ENCODE measurements around the gene POLR2J.
A peak's percentile ranks its signal among the peaks of the same experiment; 100 is the strongest.
"Not testable (repeated sequence)": the region's sequence is repeated elsewhere in the genome, so short reads cannot be mapped to it uniquely, and the experiment has no call there.

Gene POLR2J

DNA sequence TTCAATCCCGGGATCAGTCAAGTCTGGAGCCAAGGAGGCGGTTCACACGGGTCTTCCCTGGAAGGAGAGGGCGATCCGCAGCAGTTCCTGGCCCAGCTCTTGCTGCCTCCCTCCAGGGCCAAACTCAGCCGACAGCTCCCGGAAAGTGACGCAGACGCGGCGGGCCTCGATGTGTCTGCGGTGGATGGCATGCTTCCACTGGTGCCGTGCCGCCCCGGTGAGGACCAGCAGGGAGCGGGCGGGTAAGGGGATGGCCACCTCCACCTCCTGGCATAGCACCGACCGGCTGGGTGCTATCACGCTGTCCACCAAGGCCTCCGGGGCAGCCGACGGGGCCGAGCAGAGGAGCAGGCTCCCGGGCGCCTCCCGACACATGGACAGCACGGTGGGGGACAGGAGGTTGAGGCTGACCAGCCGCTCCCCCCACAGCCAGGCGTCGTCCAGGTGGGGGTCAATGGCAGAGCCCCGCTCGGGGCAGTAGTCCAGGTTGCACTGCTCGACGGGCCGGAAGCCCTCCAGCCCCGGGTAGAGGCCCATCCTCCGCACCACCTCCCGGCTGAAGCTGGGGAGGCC is 21.3 kb downstream of the POLR2J start:
- Mint-ChIP-seq H3K4me3 (no peak overlapping the region), H3K27ac (no peak overlapping the region), H3K36me3 (peaks cover 27% of the 10 kb centered on the region), H3K4me1 (peaks cover 28% of the 10 kb centered on the region), H3K9me3 (no peaks in the 10 kb centered on the region), H3K27me3 (no peaks in the 10 kb centered on the region)
- no peak for ATAC-seq

DNA sequence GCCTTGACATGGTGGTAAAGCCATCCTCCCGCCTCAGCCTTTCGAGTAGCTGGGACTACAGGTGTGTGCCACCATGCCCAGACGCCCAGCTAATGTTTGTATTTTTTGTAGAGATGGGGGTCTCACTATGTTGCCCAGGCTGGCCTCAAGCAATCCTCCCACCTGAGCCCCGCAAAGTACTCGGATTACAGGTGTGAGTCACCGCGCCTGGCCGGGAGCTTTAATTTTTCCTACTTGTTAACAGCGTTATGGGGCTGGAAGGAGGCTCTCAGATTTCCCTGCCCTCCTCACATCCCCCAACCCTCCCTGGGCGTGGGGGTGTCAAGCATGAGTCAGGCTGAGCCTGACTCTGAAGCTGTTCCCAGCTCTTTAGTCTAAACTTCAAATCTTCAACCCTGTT is 22.4 kb downstream of the POLR2J start:
- H3K27ac Mint-ChIP-seq: no peak overlapping the region
- H3K27me3 Mint-ChIP-seq: no peaks in the 10 kb centered on the region
- H3K4me3 Mint-ChIP-seq: no peak overlapping the region
- H3K36me3 Mint-ChIP-seq: peaks cover 27% of the 10 kb centered on the region
- peaks cover 20% of the 10 kb centered on the region for H3K4me1 Mint-ChIP-seq
- H3K9me3 Mint-ChIP-seq: no peaks in the 10 kb centered on the region
- no peak for ATAC-seq

DNA sequence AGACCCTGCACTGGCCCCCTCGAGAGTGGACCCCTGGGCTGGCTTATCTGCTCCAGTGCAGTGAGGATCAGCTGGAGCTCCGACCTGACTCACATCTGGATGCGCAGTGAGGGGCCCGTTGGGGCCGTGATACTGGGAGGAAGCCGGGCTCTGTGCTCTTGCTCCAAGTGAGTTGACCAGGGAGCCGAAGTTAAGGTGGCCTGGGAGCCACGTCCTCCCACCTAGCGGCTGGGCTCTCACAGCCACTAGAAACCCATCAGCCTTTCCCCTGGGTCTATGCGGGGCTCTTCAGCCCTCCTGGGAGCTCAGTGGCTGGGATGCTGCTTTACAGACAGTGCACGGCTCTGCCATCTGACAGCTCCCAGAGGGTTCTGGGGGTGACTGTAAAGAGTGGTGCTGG is 23.1 kb downstream of the POLR2J start:
- Mint-ChIP-seq H3K27me3 (no peaks in the 10 kb centered on the region), H3K36me3 (peaks cover 28% of the 10 kb centered on the region), H3K4me3 (no peak overlapping the region), H3K4me1 (peaks cover 17% of the 10 kb centered on the region), H3K9me3 (no peaks in the 10 kb centered on the region), H3K27ac (peak overlapping the region; percentile 17)
- no peak for ATAC-seq

DNA sequence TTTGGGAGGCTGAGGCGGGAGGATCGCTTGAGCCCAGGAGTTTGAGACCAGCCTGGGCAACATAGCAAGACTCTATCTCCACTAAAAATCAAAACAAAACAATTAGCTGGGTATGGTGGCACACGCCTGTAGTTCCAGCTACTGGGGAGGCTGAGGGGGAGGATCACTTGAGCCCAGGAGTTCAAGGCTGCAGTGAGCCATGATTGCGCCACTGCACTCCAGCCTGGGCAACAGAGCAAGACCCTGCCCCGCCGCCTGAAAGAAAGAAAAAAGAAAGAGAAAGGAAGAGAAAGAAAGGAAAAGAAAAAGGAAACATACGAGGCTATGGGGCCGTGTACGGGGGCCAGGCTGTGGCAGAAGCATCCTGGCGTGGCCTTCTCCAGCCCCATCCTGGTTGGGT is 23.8 kb downstream of the POLR2J start:
- H3K4me3 Mint-ChIP-seq, H3K27me3 Mint-ChIP-seq, ATAC-seq, H3K9me3 Mint-ChIP-seq: not testable (repeated sequence)
- Mint-ChIP-seq H3K4me1 (peaks cover 21% of the 10 kb centered on the region), H3K36me3 (peaks cover 34% of the 10 kb centered on the region), H3K27ac (peak overlapping the region; percentile 17)

DNA sequence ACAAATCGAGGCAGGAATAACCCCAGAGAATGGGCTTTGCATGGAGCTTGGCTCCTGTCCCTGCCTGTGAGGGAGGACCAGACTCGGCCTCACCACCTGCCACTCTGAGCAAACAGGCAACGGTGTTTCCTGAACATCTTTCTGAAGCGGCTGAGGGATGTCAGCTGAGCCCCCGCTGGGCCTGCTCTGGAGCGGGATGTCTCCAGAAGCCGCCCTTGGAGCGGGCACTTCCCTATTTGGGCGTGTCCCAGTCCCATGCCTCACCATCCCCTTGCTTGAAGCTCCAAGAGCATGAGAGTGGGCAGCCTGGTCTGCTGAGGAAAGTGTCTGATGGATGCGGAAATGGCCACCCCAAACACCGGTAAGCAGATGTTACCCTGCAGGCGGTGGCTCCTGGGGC is 24.3 kb downstream of the POLR2J start:
- H3K4me3 Mint-ChIP-seq: no peak overlapping the region
- H3K4me1 Mint-ChIP-seq: peaks cover 22% of the 10 kb centered on the region
- H3K27me3 Mint-ChIP-seq: no peaks in the 10 kb centered on the region
- no peak for ATAC-seq
- H3K9me3 Mint-ChIP-seq: no peaks in the 10 kb centered on the region
- H3K27ac Mint-ChIP-seq: peak overlapping the region; percentile 17
- peaks cover 34% of the 10 kb centered on the region for H3K36me3 Mint-ChIP-seq

DNA sequence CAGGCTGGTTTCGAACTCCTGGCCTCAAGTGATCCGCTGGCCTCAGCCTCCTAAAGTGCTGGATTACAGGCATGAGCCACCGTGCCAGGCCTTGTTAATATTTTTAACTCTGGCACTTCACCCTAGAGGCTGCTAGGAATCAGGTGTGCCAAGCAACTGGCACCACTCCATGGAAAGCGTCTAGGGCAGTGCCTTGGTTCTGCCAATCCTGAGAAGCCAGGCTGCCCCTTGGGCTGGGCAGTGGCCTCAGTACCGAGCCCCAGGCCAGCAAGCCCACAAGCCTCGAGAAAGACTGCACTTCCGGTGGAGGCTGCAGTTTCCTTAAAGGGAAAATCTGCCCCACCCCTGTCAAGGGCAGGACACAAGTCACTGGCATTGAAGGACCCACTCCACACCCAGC is 25.4 kb downstream of the POLR2J start:
- Mint-ChIP-seq H3K4me1 (peaks cover 28% of the 10 kb centered on the region), H3K27me3 (no peaks in the 10 kb centered on the region), H3K27ac (no peak overlapping the region), H3K9me3 (no peaks in the 10 kb centered on the region), H3K36me3 (peaks cover 34% of the 10 kb centered on the region), H3K4me3 (no peak overlapping the region)
- ATAC-seq: no peak

DNA sequence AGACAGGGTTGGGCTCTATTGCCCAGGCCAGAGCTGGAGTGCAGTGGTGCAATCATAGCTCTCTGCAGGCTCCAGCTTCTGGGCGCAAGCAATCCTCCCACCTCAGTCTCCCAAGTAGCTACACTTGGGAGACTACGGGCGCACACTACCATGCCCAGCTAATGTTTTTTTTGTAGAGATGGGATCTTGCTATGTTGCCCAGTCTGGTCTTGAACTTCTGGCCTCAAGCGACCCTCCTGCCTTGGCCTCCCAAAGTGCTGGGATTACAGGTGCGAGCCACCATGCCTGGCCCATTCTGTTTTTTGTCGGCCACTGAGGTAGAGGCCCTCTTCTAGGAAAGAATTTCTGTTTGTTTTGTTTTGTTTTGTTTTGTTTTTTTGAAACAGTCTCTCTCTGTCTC is 26.3 kb downstream of the POLR2J start:
- ATAC-seq: no peak
- Mint-ChIP-seq H3K27me3 (no peaks in the 10 kb centered on the region), H3K4me3 (no peak overlapping the region), H3K9me3 (no peaks in the 10 kb centered on the region), H3K27ac (no peak overlapping the region), H3K36me3 (peaks cover 30% of the 10 kb centered on the region), H3K4me1 (peaks cover 28% of the 10 kb centered on the region)

DNA sequence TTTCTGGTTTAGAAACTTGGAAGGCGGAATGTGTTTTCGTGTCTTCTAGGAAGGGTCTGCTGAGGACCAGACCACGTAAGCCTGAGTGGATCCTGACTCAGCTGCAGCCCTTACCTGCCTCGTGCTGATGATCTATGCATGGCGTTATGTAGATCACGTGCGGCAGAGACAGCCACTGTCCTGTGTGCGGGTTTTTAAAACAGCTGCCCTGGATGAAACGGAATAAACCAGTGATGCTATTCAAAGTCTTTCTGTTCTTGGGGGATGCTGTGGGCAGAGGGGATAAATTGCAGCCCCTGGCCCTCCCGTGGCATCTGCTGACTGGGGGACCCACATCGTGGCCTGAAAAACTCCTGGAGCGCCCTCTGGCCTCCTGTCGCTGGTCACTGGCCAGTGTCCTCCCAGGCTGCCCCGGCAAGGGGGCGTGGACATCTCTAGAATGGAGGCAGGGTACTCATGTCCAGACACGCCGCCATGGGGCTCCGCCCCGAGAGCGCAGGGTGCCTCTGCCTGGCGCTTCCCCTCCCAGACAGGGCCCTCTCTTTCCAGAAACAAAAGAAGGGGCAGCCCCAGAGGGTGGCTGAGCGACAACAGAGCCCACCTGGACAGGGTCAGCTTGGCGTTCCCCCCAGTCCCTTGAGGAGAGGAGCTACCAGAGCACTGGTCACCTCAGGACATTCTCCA is 27.2 kb downstream of the POLR2J start:
- no peak overlapping the region for H3K4me3 Mint-ChIP-seq
- peaks cover 38% of the 10 kb centered on the region for H3K4me1 Mint-ChIP-seq
- H3K9me3 Mint-ChIP-seq: no peaks in the 10 kb centered on the region
- no peak overlapping the region for H3K27ac Mint-ChIP-seq
- peaks cover 35% of the 10 kb centered on the region for H3K36me3 Mint-ChIP-seq
- no peak for ATAC-seq
- no peaks in the 10 kb centered on the region for H3K27me3 Mint-ChIP-seq

DNA sequence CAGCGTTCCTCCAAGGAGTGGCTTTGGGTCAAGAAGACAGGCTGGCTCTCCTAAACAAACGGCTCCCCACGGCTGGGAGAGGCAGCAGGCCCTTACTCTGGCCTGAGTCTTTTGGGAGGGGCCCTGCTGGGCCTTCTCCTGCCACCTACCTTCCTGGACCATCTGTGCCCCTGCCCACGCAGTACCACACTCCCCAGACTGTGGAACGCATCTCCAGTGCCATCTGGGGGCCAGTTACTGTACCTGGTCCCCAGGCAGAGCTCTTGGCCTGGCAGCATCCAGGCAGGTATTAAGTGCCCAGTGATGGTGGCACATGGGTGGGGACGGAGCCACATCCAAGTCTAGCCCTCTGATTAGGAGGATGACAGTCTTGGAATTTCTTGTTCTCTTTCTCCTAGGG is 28.5 kb downstream of the POLR2J start:
- Mint-ChIP-seq H3K27ac (peak overlapping the region; percentile 66), H3K9me3 (no peaks in the 10 kb centered on the region), H3K36me3 (peaks cover 46% of the 10 kb centered on the region), H3K4me1 (peaks cover 43% of the 10 kb centered on the region), H3K27me3 (no peaks in the 10 kb centered on the region), H3K4me3 (no peak overlapping the region)
- ATAC-seq: peak; percentile 86

DNA sequence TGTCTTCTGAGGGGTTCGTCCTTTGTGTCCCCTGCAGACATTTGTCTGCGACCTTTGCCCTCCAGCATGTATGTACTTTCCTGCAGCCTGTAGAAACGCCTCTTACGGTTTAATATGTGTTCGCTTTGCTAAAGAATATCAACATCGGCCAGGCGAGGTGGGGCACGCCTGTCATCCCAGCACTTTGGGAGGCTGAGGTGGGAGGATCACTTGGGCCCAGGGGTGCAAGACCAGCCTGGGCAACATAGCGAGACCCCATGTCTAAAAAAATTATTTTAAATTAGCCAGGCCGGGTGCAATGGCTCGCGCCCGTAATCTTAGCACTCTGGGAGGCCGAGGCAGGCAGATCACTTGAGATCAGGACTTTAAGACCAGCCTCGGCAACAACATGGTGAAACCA is 29.6 kb downstream of the POLR2J start:
- no peaks in the 10 kb centered on the region for H3K9me3 Mint-ChIP-seq
- H3K4me1 Mint-ChIP-seq: peaks cover 44% of the 10 kb centered on the region
- H3K27ac Mint-ChIP-seq: peak overlapping the region; percentile 54
- peaks cover 46% of the 10 kb centered on the region for H3K36me3 Mint-ChIP-seq
- no peak for ATAC-seq
- H3K27me3 Mint-ChIP-seq: no peaks in the 10 kb centered on the region
- no peak overlapping the region for H3K4me3 Mint-ChIP-seq

DNA sequence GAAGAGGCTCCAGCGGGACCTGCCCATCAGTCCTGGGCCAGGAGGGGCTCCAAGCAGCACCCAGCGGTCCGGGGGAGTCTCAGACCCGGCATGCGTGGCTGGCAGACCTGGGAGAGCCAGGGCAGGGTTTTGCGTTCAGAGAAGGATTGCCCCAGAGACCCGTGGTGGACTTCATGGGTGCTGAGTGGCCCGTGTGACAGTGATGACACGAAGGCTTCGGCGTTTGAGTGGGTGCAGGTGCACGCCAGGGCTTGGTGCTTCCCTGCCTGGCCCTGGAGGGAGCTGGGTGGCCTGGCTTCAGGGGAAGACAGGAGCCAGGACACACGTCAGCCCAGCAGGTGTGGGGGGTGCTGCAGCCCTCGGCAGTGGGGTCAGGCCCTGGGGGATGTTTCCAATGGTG is 31.4 kb downstream of the POLR2J start:
- Mint-ChIP-seq H3K27me3 (no peaks in the 10 kb centered on the region), H3K36me3 (peaks cover 61% of the 10 kb centered on the region), H3K4me3 (no peak overlapping the region), H3K27ac (peak overlapping the region; percentile 93), H3K9me3 (no peaks in the 10 kb centered on the region), H3K4me1 (peaks cover 59% of the 10 kb centered on the region)
- no peak for ATAC-seq

DNA sequence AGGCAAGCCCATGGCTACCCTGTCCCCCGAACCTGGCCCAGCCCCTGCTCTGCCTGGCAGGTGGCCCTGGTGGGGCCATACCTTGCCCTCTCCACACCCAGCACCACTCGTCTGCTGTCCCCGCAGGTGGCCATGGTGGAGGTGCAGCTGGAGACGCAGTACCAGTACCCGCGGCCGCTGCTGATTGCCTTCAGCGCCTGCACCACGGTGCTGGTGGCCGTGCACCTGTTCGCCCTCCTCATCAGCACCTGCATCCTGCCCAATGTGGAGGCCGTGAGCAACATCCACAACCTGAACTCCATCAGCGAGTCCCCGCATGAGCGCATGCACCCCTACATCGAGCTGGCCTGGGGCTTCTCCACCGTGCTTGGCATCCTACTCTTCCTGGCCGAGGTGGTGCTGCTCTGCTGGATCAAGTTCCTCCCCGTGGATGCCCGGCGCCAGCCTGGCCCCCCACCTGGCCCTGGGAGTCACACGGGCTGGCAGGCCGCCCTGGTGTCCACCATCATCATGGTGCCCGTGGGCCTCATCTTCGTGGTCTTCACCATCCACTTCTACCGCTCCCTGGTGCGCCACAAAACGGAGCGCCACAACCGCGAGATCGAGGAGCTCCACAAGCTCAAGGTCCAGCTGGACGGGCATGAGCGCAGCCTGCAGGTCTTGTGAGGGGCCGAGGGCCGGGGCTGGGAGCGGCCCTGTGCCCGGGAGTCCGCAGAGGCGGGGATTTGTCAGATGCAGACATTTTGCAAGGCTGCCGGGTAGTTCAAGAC is 32.1 kb downstream of the POLR2J start:
- no peaks in the 10 kb centered on the region for H3K9me3 Mint-ChIP-seq
- H3K27me3 Mint-ChIP-seq: no peaks in the 10 kb centered on the region
- peak overlapping the region; percentile 93 for H3K27ac Mint-ChIP-seq

DNA sequence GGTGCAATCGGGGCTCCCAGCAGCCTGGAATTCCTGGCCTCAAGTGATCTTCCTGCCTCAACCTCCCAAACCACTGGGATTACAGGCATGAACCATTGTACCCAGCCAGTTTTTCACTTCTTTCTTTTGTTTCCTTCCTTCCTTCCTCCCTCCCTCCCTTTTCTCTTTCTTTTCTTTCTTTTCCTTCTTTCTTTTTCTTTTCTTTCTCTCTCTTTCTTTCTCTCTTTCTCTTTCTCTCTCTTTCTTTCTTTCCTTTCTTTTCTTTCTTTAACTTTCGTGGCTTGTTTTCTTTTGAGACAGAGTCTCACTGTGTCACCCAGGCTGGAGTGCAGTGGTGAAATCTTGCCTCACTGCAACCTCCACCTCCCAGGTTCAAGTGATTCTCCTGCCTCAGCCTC is 33.0 kb downstream of the POLR2J start:
- Mint-ChIP-seq H3K36me3 (peaks cover 71% of the 10 kb centered on the region), H3K27ac (peak overlapping the region; percentile 93), H3K4me3 (peak overlapping the region; percentile 64), H3K9me3 (no peaks in the 10 kb centered on the region), H3K27me3 (no peaks in the 10 kb centered on the region), H3K4me1 (peaks cover 73% of the 10 kb centered on the region)
- no peak for ATAC-seq

More for the DNA sequence above, 32.1 kb downstream of the POLR2J start:
- no peak for ATAC-seq
- Mint-ChIP-seq H3K36me3 (peaks cover 69% of the 10 kb centered on the region), H3K4me3 (peak overlapping the region; percentile 64), H3K4me1 (peaks cover 67% of the 10 kb centered on the region)

DNA sequence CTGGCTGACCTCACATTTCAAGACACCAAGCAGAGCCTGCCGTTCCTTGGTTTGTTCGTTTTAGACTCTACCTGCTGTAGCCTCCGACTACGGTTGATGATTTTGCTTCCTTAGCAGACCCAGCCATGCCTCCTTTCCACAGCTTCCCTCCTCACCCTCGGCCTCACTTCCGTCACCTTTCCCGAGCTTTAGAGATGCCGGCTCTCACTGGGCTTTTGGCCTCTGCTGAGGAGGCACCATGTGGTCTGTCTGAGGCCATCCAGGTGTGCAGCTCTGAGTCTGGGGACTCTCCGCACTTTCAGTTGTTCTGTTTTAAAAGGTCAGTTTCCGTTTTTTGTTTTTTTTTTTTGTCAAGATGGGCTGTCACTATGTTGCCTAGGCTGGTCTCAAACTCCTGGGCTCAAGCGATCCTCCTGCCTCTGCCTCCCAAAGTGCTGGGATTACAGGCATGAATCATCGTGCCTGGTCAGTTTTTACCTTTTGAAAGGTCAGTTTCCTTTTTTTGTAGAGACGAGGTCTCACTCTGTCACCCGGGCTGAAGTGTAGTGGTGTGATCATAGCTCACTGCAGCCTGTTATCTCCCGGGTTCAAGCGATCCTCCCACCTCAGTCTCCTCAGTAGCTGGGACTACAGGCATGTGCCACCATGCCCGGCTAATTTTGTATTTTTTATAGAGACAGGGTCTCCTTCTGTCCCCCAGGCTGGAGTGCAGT is 33.6 kb downstream of the POLR2J start:
- ATAC-seq: peak; percentile 85
- Mint-ChIP-seq H3K36me3 (peaks cover 66% of the 10 kb centered on the region), H3K4me3 (peak overlapping the region; percentile 75), H3K27ac (peak overlapping the region; percentile 93), H3K4me1 (peaks cover 70% of the 10 kb centered on the region), H3K27me3 (no peaks in the 10 kb centered on the region), H3K9me3 (no peaks in the 10 kb centered on the region)

Data from stimulated activated memory B cell treated with anti-CD40 and anti-IgM and Interleukin-4, amounts not matched to agents 10 μg/mL and 1 μg/mL and 100 μg/mL, for 72 hours (primary cell).